Stimulated activated CD4-positive, alpha-beta T cell treated with anti-CD3 and anti-CD28 coated beads, Interleukin-12 subunit alpha, Interleukin-12 subunit beta, amount 100 ng/mL, for 4 hours (primary cell): ENCODE data around the gene ELAPOR2.
"Not testable (repeated sequence)": the region's sequence is repeated elsewhere in the genome, so short reads cannot be mapped to it uniquely, and the experiment has no call there.

Source experiments
- DNase-seq: peaks from one replicate; pipeline ENCODE4 v3.0.0-alpha.2; 2020

Gene ELAPOR2

GRCh38 chr7:87059525-87060287 is at the start of gene ELAPOR2:
ELAPOR2 (minus strand) TSS chr7:87059654; CDS start chr7:87059513, 141 bp downstream.
- peak; percentile 79 for DNase-seq

DNA sequence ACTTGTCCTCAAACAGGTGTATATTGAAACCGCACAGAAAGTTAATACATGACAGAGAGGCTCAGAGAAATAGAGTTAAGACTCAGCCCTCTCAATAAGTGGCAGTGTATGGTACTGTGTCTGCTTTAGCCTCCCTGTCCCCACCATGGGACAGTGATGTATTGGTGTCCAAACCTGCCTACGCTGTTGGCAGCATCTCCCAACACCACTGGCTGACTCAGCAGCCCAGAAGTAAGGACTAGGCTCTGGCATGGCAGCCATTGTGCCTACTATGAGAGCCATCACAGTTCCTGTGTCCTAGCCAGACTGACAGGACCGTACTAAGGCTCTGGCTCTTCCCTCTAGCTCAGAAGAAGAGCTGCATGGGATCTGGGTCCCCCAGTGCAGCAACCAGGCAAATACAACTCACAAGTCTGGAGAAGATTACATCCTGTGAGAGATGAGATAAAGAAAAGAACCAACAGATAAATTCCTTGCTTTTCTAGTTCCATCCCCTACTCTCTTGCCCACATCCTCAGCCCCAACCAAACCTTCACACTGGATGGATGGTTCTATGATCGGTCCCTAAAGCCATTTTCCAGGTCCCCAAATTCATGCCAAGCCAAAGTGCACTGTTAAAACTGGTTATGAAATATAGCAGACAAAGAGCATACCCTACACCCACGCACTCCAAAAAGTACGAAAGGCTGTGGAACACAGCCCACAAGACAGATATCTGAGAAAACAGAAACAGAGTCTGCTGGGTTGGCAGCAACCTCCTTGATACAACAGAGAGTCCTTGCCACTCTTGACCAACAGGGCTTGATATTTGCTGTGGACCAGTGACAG is 48.7 kb upstream of the ELAPOR2 start:
- no peak for DNase-seq

DNA sequence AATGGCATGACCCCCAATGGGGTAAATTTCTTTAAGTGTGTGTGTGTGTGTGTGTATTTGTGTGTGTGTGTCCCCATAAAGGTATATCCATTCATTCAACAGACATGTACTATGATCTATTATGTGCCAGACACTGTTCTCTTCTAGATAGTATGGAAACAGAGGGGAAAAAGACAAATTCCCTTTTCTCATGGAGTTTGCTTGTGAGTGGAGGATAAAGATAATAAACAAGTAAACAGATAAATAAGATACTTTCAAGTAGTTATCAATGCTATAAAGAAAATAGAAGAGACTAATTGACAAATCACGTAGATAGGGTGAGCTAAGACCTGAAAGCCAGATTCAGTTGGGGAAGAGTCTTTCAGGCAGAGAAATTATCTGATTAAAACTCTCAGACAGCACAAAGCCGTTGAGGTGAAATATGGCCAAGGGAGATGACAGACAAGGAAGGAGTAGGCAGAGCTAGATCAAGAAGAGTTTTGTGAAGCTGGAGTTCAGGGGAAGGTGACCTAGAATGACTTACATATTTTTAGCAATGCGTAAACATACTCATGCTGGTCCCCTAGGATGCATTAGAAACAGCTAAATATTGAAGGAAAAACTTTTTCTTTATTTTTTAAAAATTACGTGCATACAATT is 47.6 kb upstream of the ELAPOR2 start:
- no peak for DNase-seq

- DNase-seq = no peak
These were observed 45.9 kb upstream of the ELAPOR2 start for GRCh38 chr7:87105401-87105800.

- no peak for DNase-seq
These were observed 40.9 kb upstream of the ELAPOR2 start for GRCh38 chr7:87100326-87100725.

GRCh38 chr7:87097375-87097774 is 37.9 kb upstream of the ELAPOR2 start:
- DNase-seq = not testable (repeated sequence)

GRCh38 chr7:87094322-87094721 is 34.9 kb upstream of the ELAPOR2 start:
- no peak for DNase-seq

DNA sequence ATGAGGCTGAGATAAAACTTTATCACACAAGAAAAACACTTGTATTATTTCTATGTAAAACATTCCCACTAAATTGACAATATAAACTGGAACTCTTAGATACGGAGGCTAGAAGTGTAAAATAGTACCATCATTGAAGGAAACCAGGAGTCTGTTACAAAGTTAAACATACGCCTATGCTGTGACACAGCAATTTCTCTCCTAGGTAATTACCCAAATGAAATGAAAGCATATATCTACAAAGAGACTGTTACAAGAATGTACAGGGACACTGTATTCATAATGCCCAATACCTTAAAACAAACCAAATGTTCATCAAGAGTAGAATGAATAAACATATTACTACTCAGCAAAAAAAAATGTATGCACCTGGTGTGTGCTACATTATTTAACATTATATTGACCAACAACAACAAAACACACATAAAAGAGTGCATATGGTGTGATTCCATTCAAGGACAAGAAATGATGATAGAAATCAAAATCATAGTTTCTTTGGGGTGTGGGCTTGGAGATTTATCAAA is 33.2 kb upstream of the ELAPOR2 start:
- no peak for DNase-seq

GRCh38 chr7:87091487-87092066 is 32.1 kb upstream of the ELAPOR2 start:
- no peak for DNase-seq

DNA sequence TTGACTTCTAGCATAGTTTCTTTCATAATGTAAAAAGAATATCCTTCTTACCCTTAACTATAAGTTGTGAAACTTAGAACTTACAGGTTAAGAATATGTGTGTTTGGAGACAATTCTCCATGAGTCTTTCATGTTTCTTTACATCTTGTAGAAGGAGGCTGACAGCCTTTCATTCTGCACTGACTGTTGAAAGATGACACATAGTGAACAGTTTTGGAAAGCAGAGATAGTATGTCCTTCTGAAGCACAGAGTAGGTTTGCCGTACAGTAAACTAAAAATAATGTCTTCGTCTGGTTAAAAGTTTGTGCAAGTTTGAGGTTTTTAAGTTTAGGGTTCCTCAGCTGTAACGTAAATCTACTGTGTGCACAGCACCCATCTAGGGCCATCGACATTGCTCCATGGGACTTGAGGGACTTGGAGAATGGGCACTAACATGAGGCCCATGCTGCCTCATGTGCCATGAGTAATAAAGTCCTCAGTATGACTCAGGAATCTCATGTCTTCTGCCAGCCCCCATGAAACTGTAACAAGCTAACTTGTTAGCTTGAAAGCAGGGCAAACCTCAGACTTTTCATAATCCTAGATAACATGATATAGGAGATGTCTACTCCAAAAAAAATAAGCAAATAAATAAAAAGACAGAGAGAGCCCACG is 24.5 kb upstream of the ELAPOR2 start:
- no peak for DNase-seq

DNA sequence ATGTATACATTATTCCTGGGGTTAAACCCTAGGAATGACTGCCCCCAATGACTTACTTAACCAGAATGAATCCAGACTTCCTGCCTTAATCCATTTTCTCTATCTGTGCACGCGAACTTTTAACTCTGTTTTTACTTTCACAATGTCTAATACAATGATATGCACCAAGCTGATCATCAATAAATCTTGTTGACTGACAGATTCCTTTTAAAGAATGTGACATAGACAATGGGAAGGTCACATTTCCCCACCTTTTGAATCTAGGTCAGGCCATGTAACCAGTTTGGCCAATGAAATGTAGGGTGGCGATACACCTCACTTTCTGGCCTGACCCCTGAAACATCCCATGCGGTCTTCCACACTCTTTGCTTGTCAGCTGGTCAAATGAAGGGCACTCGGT is 23.2 kb upstream of the ELAPOR2 start:
- no peak for DNase-seq

DNA sequence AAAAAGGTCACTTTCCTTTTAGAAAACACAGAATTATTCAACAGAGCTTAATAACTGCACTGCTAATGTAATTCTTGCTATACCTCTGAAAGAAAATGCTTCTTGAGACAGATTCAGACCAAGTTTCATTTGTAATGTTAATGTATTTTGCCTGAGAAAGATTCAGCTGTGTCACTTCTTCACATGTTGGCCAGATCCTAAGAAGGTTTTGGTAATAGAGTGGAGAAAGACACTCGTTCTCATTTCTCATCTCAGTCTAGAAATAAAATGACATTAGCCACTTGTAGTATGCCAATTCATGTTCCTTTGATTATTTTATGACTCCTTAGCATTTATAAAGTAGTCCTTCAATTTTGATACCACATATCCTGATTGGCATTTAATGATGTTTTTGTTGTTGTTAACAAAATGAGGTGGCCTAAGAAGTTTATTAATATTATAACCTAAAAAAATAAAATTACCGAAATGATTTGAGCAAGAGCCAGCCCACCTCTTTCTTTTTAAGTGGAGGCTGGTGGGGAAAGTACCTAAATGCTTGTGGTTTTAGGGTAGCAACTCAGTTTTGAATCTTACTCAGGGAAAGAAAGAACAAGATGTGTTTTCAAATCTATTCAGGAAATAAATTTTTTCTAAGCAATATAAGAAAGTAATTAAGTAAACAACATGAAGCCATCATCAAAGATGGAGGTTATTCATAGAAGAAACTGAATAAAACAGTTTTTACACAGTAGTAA is 16.4 kb upstream of the ELAPOR2 start:
- no peak for DNase-seq

DNA sequence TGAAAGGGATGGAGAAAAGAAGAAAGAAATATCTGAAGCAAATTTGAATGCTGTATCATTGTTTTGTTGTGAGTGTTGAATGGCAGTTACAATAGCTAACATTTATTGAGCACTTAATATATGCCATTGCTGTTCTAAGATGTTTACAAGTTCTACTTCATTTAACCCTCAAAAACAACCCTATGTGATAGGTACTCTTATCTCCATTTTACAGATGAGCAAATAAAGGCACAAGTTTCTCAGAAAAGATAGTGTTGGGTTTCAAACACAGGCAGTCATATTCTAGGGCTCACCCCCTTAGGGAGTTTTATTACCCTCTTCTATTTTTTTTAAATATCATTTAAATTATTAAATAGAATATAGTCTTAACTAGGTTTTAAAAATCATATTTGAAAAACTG is 8.3 kb upstream of the ELAPOR2 start:
- no peak for DNase-seq

GRCh38 chr7:87060288-87060537 is 759 bp upstream of the ELAPOR2 start:
- no peak for DNase-seq

GRCh38 chr7:87058744-87059524 is 520 bp downstream of the ELAPOR2 start:
- DNase-seq = no peak

DNA sequence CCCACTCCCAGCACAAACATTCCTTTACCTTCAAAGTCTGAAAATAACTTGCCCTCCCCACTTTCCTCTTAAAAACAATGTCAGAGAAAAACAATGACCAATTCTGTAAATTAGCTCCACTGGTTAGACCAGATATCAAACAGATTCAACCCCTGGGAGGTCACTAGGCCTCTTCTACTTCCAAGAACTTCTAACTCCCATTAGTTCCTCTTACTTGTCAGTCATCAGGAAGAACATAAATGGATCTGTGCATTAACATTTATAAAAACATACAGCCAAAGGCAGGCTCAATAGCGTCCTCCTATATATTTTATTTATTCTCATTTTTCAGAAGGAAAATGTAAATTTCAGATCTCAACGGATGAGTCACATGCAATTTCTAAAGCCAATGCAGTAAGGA is 2.2 kb downstream of the ELAPOR2 start:
- no peak for DNase-seq

- no peak for DNase-seq
These were observed 3.1 kb downstream of the ELAPOR2 start for GRCh38 chr7:87056346-87056745.

DNA sequence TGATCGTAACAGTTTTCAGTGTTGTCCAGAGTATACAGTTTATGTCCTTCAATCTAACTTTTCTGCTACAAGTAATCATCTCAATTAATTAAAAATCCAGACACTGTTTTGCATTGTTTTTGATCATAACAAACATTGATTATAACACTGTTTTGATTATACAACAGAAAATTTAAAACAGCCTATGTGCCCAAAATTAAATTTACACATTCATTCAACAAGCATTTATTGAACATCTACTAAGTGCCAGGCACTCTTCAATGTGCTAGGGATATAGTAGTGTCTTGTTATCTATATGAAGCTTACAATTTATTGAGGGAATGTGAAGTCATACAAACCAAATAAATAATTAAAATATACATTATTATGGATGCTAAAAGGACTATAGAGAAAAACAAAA is 10.6 kb downstream of the ELAPOR2 start:
- DNase-seq = no peak

DNA sequence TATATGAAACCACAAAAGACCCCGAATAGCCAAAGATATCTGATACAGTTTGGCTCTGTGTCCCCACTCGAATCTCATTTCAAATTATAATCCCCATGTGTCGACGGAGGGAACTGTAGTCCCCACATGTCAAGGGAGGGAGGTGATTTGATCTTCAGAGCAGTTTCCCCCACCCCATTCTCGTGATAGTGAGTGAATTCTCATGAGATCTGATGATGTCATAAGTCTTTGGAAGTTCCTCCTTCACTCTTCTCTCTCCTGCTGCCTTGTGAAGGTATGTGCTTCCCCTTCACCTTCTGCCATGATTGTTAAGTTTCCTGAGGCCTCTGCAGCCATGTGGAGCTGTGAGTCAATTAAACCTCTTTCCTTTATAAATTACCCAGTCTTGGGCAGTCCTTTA is 13.0 kb downstream of the ELAPOR2 start:
- DNase-seq = no peak

DNA sequence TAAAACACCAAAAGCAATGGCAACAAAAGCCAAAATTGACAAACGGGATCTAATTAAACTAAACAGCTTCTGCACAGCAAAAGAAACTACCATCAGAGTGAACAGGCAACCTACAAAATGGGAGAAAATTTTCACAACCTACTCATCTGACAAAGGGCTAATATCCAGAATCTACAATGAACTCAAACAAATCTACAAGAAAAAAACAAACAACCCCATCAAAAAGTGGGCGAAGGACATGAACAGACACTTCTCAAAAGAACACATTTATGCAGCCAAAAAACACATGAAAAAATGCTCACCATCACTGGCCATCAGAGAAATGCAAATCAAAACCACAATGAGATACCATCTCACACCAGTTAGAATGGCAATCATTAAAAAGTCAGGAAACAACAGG is 14.7 kb downstream of the ELAPOR2 start:
- not testable (repeated sequence) for DNase-seq

DNA sequence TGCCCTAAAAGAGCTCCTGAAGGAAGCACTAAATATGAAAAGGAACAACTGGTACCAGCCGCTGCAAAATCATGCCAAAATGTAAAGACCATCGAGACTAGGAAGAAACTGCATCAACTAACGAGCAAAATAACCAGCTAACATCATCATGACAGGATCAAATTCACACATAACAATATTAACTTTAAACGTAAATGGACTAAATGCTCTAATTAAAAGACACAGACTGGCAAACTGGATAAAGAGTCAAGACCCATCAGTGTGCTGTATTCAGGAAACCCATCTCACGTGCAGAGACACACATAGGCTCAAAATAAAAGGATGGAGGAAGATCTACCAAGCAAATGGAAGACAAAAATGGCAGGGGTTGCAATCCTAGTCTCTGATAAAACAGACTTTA is 17.9 kb downstream of the ELAPOR2 start:
- not testable (repeated sequence) for DNase-seq
